Activated naive CD4-positive, alpha-beta T cell treated with anti-CD3 and anti-CD28 coated beads for 36 hours (primary cell): ENCODE measurements around the gene RBMS3. TPM values are rescaled to one million over a fixed set of nuclear protein-coding genes. Genes with fewer than 3 reads are reported as not detected.

Experiments used
- CTCF ChIA-PET: fragments of 350-600 bp; sonication (Branson Sonifier 250); formaldehyde crosslinking; loops from one replicate; lab custom pipeline; 2021; ENCODE audit warnings: antibody characterized with exemption; lab: Charles Lee
- DNase-seq: peaks from one replicate; pipeline ENCODE4 v3.0.0-alpha.2; 2020
- H3K27ac Mint-ChIP-seq: one replicate; pipeline ENCODE4 v1.8.0; 2021; ENCODE audit warnings: mild to moderate bottlenecking, mixed read lengths
- H3K27me3 Mint-ChIP-seq: one replicate; pipeline ENCODE4 v1.8.0; 2021; ENCODE audit warnings: low read depth, mixed read lengths
- H3K36me3 Mint-ChIP-seq: one replicate; pipeline ENCODE4 v1.8.0; 2021; ENCODE audit warnings: low read depth, mixed read lengths
- H3K4me1 Mint-ChIP-seq: one replicate; pipeline ENCODE4 v1.8.0; 2021; ENCODE audit warnings: low read depth, mixed read lengths
- H3K4me3 Mint-ChIP-seq: one replicate; pipeline ENCODE4 v1.8.0; 2021; ENCODE audit warnings: mild to moderate bottlenecking, moderate library complexity, mixed read lengths
- H3K9me3 Mint-ChIP-seq: one replicate; pipeline ENCODE4 v1.8.0; 2021; ENCODE audit warnings: mixed read lengths
- intact Hi-C: fragments of 100-400 bp; cut with micrococcal nuclease; formaldehyde crosslinking; loops from one replicate; pipeline ENCODE4 v1.15.1; 2023
- total RNA-seq, 2 experiments: library from RNA; stranded (reverse); gene quantifications; one replicate each; pipeline ENCODE4 v1.2.3, GENCODE V29; 2021

RBMS3 gene
- total RNA-seq, 2 experiments from 2014 or later, result 0.84 to 1.1 TPM

- no peaks in the 10 kb centered on the region for H3K4me1 Mint-ChIP-seq
- H3K9me3 Mint-ChIP-seq, result no peaks in the 10 kb centered on the region
- no peaks in the 10 kb centered on the region for H3K36me3 Mint-ChIP-seq
- H3K27me3 Mint-ChIP-seq, result peaks cover 2% of the 10 kb centered on the region
- no peak overlapping the region for H3K4me3 Mint-ChIP-seq
- intact Hi-C loops, result no loop called here
- no peak overlapping the region for H3K27ac Mint-ChIP-seq
- DNase-seq, result no peak
- CTCF ChIA-PET, result no interaction called here
These were observed 134.8 kb downstream of the RBMS3 start for GRCh38 chr3:29415482-29416223.

GRCh38 chr3:29416514-29416913 is 135.6 kb downstream of the RBMS3 start:
- intact Hi-C loops, result no loop called here
- Mint-ChIP-seq H3K27ac (no peak overlapping the region), H3K36me3 (no peaks in the 10 kb centered on the region), H3K9me3 (no peaks in the 10 kb centered on the region), H3K4me3 (no peak overlapping the region), H3K27me3 (peaks cover 2% of the 10 kb centered on the region), H3K4me1 (no peaks in the 10 kb centered on the region)
- no peak for DNase-seq
- CTCF ChIA-PET, result no interaction called here

- no peaks in the 10 kb centered on the region for H3K36me3 Mint-ChIP-seq
- no peaks in the 10 kb centered on the region for H3K4me1 Mint-ChIP-seq
- no peaks in the 10 kb centered on the region for H3K9me3 Mint-ChIP-seq
- intact Hi-C loops, result no loop called here
- no peak overlapping the region for H3K27ac Mint-ChIP-seq
- no peak overlapping the region for H3K4me3 Mint-ChIP-seq
- H3K27me3 Mint-ChIP-seq, result no peaks in the 10 kb centered on the region
- DNase-seq, result no peak
- CTCF ChIA-PET, result interaction anchor here (0.7 kb wide), 1 partner anchor 19 kb away, joined by 3 read pairs; no protein-coding TSS in a partner anchor
These were observed 139.2 kb downstream of the RBMS3 start for GRCh38 chr3:29420106-29420505.

GRCh38 chr3:29426302-29427226 is 145.7 kb downstream of the RBMS3 start:
- no peaks in the 10 kb centered on the region for H3K9me3 Mint-ChIP-seq
- no peak overlapping the region for H3K4me3 Mint-ChIP-seq
- H3K27me3 Mint-ChIP-seq, result no peaks in the 10 kb centered on the region
- no peak overlapping the region for H3K27ac Mint-ChIP-seq
- DNase-seq, result no peak
- H3K4me1 Mint-ChIP-seq, result no peaks in the 10 kb centered on the region
- H3K36me3 Mint-ChIP-seq, result no peaks in the 10 kb centered on the region
- CTCF ChIA-PET, result no interaction called here
- intact Hi-C loops, result no loop called here

- no peaks in the 10 kb centered on the region for H3K4me1 Mint-ChIP-seq
- DNase-seq, result no peak
These were observed 146.6 kb downstream of the RBMS3 start for GRCh38 chr3:29427266-29428103.

GRCh38 chr3:29429055-29429679 is 148.3 kb downstream of the RBMS3 start:
- no peaks in the 10 kb centered on the region for H3K36me3 Mint-ChIP-seq
- intact Hi-C loops, result no loop called here
- no peaks in the 10 kb centered on the region for H3K9me3 Mint-ChIP-seq
- no peaks in the 10 kb centered on the region for H3K4me1 Mint-ChIP-seq
- H3K27me3 Mint-ChIP-seq, result no peaks in the 10 kb centered on the region
- H3K4me3 Mint-ChIP-seq, result no peak overlapping the region
- no peak for DNase-seq
- H3K27ac Mint-ChIP-seq, result no peak overlapping the region
- CTCF ChIA-PET, result no interaction called here

More at GRCh38 chr3:29427266-29428103, 146.6 kb downstream of the RBMS3 start:
- Mint-ChIP-seq H3K27me3 (no peaks in the 10 kb centered on the region), H3K9me3 (no peaks in the 10 kb centered on the region), H3K36me3 (no peaks in the 10 kb centered on the region), H3K4me3 (no peak overlapping the region), H3K27ac (no peak overlapping the region)
- CTCF ChIA-PET, result no interaction called here
- intact Hi-C loops, result no loop called here

- DNase-seq, result no peak
- CTCF ChIA-PET, result interaction anchor here (0.6 kb wide), 1 partner anchor 45 kb away, joined by 3 read pairs; no protein-coding TSS in a partner anchor
- Mint-ChIP-seq H3K4me3 (no peak overlapping the region), H3K27me3 (no peaks in the 10 kb centered on the region), H3K36me3 (no peaks in the 10 kb centered on the region), H3K9me3 (no peaks in the 10 kb centered on the region), H3K27ac (no peak overlapping the region), H3K4me1 (no peaks in the 10 kb centered on the region)
- intact Hi-C loops, result no loop called here
These were observed 149.7 kb downstream of the RBMS3 start for GRCh38 chr3:29430558-29430971.

GRCh38 chr3:29436612-29437323 is 155.9 kb downstream of the RBMS3 start:
- Mint-ChIP-seq H3K27ac (no peak overlapping the region), H3K9me3 (no peaks in the 10 kb centered on the region), H3K4me1 (peaks cover 4% of the 10 kb centered on the region), H3K27me3 (no peaks in the 10 kb centered on the region), H3K36me3 (no peaks in the 10 kb centered on the region), H3K4me3 (no peak overlapping the region)
- DNase-seq, result no peak
- intact Hi-C loops, result no loop called here
- CTCF ChIA-PET, result interaction anchor here (0.6 kb wide), 1 partner anchor 504 kb away, joined by 3 read pairs; no protein-coding TSS in a partner anchor

GRCh38 chr3:29438580-29438979 is 157.7 kb downstream of the RBMS3 start:
- no peak for DNase-seq
- peaks cover 3% of the 10 kb centered on the region for H3K9me3 Mint-ChIP-seq
- intact Hi-C loops, result no loop called here
- CTCF ChIA-PET, result no interaction called here
- no peak overlapping the region for H3K4me3 Mint-ChIP-seq
- H3K27me3 Mint-ChIP-seq, result no peaks in the 10 kb centered on the region
- no peak overlapping the region for H3K27ac Mint-ChIP-seq
- no peaks in the 10 kb centered on the region for H3K36me3 Mint-ChIP-seq
- H3K4me1 Mint-ChIP-seq, result peaks cover 4% of the 10 kb centered on the region

GRCh38 chr3:29440413-29441305 is 159.8 kb downstream of the RBMS3 start:
- H3K9me3 Mint-ChIP-seq, result peaks cover 5% of the 10 kb centered on the region

More at GRCh38 chr3:29440413-29441305, 159.8 kb downstream of the RBMS3 start:
- H3K27ac Mint-ChIP-seq, result no peak overlapping the region
- H3K27me3 Mint-ChIP-seq, result no peaks in the 10 kb centered on the region
- DNase-seq, result no peak
- H3K36me3 Mint-ChIP-seq, result no peaks in the 10 kb centered on the region
- H3K4me1 Mint-ChIP-seq, result peaks cover 4% of the 10 kb centered on the region
- CTCF ChIA-PET, result no interaction called here
- intact Hi-C loops, result no loop called here
- H3K4me3 Mint-ChIP-seq, result no peak overlapping the region
